Thyroid gland (tissue), 4 donors: ENCODE data around the gene TBC1D4.

Source experiments
- CTCF ChIP-seq, 6 experiments: fragments of 200-600 bp in 3 of 6; fragments of 450-650 bp in 3 of 6; sonication (generic) in 3 of 6; IDR thresholded peaks; one replicate each; pipeline ENCODE4 v1.5.1; 2016 to 2019; ENCODE audit warnings: antibody characterized with exemption in 6 of 6, mild to moderate bottlenecking in 2 of 6, inconsistent platforms in 1 of 6, moderate library complexity in 1 of 6
- POLR2A ChIP-seq, 2 donors: fragments of 450-650 bp; IDR thresholded peaks; one replicate each; pipeline ENCODE4 v1.6.1; 2017; ENCODE audit warnings: antibody characterized with exemption in 2 of 2, mild to moderate bottlenecking in 2 of 2, moderate library complexity in 1 of 2

GRCh38 chr13:75469047-75469446 is 12.9 kb downstream of the TBC1D4 start:
- no peak for TF ChIP-seq CTCF (IDR thresholded peaks at IDR 0.05)
- no peak for TF ChIP-seq POLR2A (IDR thresholded peaks at IDR 0.05)
